NCI-H1930 (cell line): ENCODE data around the gene CEP85L.

ENCODE experiments used
- DNase-seq, 2 experiments: peaks; one replicate each; lab custom pipeline; 2025; lab: John Stamatoyannopoulos, UW

The CEP85L gene

DNA sequence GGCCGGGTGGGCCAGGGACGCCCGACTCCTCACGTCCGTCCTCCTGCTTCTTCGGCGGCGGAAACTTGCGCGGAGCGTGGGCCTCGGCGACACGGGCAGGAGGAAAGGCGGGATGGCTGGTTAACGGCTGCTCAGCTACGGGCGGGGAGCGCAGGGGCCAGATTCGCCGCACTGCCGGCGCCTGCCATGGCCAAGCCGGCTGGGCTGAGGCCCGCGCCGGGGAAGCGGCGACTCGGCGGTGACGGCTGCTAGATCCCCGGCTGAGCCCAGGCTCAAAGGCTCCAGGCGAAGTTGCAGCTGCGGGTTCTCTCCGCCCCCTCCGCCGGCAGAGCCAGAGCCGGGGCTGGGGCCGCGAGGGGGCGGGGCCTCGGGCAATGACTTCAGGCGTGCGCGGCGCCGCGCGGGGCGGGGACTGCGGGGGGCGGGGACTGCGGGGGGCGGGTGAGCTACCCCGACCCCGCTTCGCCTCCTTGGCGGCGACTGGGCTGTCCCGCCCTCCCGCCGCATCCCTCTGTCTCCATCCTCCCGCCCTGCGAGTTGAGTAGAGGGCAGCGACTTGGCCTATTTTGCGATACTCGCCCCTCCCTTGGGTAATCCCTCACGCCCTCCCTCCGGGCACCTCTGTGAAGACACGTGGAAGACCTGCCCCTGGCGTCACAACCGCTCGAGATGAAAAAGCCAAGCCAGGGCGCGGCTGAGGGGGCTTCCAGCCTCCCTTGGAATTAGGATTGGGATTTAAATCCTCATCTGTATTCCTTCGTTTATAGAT lies at the start of gene CEP85L:
TSS of gene CEP85L (minus strand) at position 310 of the 769 bp plus-strand sequence. CDS start 322 bp downstream, outside the sequence.
- peak; percentile 81 to 87 for DNase-seq

- no peak for DNase-seq
Measured at GRCh38 chr6:118700531-118700930, 49.1 kb upstream of the CEP85L start.

GRCh38 chr6:118697554-118697953 lies 46.2 kb upstream of the CEP85L start:
- DNase-seq: no peak

DNA sequence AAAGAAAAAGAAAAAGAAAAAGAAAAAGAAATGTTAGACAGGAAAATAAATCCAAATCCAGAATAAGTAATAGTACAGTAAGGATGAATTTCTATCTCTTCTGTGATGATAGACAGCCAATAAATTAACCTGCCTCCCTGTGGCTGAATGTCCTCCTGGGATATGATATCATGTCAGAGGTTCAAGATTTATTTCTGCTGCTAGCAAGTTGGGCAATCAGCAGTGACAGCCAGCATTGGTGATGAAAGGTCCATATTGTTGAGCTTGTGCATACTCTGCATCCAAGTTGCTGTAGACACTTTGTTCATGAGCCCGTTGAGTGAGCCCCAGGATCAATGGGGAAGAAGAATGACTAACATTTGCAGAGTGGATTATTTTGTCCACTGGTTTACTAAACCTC lies 44.9 kb upstream of the CEP85L start:
- DNase-seq: no peak

- no peak for DNase-seq
Measured at GRCh38 chr6:118693562-118693961, 42.2 kb upstream of the CEP85L start.

DNA sequence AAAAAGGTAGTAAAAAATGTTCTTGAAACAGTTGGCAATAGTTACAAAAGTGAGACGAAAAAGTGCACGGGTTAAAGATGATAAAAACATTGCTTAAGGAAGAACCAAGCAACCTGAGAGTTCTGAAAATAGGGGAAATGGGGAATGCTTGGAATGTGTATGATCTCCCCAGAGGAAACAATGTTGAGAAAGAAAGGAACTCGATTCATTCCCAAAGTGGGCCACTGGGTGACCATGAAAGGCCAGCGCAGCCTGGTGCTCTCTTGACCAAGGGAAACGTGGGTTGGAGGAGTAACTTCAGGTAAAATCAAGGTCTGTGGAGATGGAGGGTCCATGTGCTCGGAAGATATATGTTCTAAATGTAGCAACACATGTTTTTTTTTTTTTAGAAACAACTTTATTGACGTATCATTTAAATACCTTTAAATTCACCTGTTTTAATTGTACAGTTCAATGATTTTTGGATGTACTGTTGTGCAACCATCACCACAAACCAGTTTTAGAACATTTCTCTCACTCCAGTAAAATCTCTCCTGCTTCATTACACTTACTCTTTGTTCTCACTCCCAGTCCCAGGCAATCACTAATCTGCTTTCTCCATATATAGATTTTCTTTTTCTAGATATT lies 34.5 kb upstream of the CEP85L start:
- no peak for DNase-seq

GRCh38 chr6:118683881-118684872 lies 32.8 kb upstream of the CEP85L start:
- DNase-seq: no peak

DNA sequence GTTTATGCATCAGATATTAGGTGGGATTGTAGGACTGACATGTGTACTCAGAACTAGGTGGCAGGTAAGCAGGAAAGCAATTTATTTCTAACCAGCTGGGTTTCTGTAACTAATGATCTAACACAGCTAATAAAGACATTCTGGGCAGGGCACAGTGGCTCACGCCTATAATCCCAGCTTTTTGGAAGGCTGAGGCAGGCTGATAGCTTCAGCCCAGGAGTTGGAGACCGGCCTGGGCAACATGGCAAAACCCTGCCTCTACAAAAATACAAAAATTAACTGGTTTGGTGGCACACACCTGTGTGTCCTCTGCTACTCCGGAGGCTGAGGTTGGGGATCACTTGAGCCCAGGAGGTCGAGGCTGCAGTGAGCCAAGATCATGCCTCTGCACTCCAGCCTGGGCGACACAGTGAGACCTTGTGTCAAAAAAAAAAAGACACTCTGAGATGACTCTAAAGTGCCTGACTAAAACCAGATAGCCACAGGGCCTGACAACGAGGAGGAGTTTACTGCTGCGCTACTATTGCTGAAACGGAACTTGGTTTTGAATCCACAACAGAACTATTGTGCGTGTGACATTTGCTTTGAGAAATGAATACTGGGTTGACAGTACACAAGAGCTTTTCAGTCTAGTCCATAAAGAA lies 29.2 kb upstream of the CEP85L start:
- DNase-seq: no peak

- DNase-seq: no peak
Measured at GRCh38 chr6:118679327-118679901, 28.0 kb upstream of the CEP85L start.

DNA sequence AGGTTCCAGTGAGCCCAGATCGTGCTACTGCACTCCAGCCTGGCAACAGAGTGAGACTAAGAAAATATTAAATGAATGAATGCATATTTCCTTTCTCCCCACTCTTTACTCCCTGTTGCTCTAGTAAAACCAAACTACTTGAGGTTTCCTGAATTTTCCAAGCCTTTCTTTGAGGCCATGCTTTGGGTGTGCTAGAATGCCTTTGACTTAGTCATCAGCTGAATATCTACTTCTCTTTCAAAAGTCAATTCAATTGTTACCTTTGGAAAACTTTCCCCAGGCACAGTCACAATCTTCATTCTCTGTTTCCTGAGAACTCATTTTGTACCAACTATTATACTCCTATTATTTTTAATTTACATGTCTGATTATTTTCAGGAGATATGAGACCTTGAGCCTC lies 27.5 kb upstream of the CEP85L start:
- no peak for DNase-seq

- DNase-seq: no peak
Measured at GRCh38 chr6:118677193-118677592, 25.8 kb upstream of the CEP85L start.

DNA sequence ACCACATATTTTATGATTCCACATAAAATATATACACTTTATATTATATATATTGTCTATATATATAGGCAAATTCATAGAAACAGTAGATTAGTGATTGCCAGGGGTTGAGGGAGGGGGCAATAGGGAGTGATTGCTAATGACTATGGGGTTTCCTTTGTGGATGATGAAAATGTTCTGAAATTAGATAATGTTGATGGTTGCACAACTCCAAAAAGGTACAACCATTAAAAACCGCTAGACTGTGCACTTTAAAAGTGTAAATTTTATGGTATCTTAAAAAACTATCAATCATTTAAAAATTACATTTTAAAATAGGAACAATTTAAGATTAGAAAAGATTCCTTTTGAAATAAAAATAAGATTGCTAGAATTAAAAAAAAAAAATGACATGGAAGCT lies 23.8 kb upstream of the CEP85L start:
- no peak for DNase-seq

DNA sequence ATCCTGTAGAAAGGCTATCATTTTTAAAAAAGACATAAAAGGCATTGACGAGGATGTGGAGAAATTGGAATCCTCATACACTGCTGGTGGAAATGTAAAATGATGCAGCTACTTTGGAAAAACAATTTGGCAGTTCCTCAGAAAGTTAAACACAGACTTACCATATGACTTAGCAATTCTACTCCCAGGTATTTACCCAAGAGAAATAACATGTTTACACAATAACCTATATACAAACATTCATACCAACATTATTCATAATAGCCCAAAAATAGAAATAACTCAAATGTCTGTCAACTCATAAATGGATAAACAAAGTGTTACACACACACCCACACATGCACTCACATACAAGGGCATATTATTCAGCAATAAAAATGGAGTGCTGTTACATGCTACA lies 23.4 kb upstream of the CEP85L start:
- no peak for DNase-seq

GRCh38 chr6:118672678-118673077 lies 21.3 kb upstream of the CEP85L start:
- no peak for DNase-seq

DNA sequence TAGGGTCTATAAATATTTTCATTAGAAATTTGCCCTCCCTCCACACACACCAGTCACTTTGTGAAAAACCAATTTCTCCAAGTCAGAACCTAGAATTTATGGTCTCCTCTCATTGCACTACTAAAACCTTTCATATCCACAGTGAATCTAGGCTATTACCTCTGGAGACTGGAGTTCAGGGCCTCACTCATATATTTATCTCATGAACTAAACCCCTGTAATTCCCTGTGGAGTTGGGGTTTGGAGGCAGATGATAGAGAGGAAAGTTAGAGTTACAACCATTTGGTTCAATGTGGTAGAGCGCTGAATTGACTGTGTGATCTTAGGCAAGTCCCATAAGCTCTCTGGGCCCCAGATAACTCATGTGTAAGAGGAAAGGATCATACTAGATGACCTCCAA lies 18.2 kb upstream of the CEP85L start:
- DNase-seq: no peak

GRCh38 chr6:118668761-118669385 lies 17.5 kb upstream of the CEP85L start:
- DNase-seq: no peak

GRCh38 chr6:118667988-118668387 lies 16.6 kb upstream of the CEP85L start:
- DNase-seq: no peak

DNA sequence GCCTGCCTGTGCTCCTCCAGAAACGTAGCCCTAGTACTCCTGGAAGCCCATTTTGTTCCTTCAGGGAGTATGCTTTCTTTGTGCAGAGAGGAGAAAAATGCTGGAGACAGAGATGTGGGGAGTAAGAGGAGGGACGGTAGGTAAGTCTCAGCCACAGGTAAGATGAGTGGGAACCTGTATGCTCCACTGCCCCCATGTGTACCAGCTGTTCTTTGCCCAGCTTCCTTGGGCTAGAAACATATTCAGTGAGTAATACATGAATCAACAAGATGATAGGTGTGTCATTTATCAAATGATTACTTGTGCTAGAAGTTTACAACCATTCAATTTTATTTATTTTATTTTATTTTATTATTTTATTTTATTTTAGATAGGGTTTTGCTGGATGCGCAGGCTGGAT lies 13.6 kb upstream of the CEP85L start:
- DNase-seq: no peak

DNA sequence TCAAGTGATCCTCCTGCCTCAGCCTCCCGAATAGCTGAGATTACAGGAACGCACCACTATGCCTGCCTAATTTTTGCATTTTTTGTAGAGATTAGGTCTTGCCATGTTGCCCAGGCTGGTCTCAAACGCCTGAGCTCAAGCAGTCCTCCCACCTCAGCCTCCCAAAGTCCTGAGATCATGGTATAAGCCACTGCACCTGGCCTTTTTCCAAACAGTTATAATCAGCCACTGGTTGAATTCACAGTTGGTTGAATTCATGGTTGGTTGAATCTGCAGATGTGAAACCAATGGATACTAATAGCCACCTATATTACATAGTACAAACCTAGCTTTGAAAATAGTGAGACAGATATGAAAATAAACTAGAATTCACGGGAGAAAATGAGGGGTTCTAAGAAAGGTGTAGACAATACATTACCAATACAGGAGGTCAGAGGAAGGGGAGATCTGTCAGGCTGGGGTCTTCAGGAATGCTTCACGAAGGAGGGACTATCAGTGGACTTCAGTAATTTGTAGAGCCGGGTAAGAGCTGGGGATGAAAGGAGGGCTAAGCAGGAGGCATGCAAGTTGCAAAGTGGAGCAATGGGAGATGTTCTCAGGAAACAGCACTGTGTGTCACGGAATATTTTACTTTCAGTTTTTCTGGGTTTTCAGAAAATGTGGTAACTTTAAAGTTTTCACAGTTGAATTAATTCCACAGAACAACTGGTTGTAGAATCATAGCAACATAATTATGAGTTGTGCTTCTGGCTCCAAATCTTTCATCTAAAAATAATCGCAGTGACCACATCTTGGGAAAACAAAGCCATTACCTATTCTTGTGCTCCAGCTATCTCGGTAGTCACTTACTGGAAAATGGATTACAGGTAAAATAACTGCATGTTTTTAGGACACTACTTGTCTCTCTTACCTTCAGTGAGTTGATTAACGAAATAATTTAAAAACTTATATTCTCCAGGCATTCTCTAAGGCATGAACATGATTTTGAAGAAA lies 12.9 kb upstream of the CEP85L start:
- DNase-seq: no peak

DNA sequence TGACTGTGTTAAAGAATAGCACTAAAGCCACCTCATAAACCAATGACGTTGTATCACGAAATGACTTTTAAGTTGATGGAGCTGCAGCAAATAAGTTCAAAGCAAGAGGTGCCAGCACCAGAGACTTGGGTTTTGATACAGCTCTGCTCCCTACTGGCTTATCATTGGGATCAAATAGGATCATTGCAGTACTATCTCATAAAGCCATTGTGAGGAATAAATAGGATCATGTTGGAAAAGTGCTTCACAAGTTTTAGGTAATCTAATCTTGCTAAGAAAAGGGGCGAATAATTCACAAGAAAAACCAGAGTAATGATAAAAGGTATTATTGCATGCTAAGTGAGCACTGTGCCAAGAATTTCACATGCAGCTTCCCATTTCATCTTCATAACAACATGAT lies 10.4 kb upstream of the CEP85L start:
- DNase-seq: no peak
